ENCODE data around the gene AAMDC. TPM values are rescaled to one million over a fixed set of nuclear protein-coding genes. Genes with fewer than 3 reads are reported as not detected.
"Not testable (repeated sequence)": the region's sequence is repeated elsewhere in the genome, so short reads cannot be mapped to it uniquely, and the experiment has no call there.

AAMDC gene
- total RNA-seq, 1 experiment from 2014 or later = 22.8 TPM

DNA sequence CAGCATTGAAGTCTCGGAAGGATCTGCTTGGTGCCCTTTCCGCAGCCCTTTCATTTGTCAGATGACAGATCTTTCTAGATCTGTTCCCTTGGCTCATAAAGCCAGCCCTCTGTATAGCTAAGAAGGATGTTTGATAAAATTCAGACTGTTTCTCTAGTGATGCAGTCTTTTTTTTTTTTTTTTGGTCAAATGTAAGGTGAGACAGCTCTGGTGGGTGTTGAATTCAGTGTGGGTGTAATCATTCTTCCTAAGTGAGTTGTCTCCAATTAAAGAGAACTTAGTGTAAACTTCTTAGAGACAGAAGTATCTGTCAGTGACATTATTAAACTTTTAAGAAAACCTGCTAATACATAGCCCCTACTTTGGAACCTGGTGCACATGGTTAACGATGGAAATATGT lies 53.3 kb downstream of the AAMDC start (continued):
- TF ChIP-seq, protein P1, sequence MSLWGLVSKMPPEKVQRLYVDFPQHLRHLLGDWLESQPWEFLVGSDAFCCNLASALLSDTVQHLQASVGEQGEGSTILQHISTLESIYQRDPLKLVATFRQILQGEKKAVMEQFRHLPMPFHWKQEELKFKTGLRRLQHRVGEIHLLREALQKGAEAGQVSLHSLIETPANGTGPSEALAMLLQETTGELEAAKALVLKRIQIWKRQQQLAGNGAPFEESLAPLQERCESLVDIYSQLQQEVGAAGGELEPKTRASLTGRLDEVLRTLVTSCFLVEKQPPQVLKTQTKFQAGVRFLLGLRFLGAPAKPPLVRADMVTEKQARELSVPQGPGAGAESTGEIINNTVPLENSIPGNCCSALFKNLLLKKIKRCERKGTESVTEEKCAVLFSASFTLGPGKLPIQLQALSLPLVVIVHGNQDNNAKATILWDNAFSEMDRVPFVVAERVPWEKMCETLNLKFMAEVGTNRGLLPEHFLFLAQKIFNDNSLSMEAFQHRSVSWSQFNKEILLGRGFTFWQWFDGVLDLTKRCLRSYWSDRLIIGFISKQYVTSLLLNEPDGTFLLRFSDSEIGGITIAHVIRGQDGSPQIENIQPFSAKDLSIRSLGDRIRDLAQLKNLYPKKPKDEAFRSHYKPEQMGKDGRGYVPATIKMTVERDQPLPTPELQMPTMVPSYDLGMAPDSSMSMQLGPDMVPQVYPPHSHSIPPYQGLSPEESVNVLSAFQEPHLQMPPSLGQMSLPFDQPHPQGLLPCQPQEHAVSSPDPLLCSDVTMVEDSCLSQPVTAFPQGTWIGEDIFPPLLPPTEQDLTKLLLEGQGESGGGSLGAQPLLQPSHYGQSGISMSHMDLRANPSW (CRISPR knock-in tag; conservative IDR thresholded peaks at IDR 0.05; ENCODE audit: low read depth) = no peak

DNA sequence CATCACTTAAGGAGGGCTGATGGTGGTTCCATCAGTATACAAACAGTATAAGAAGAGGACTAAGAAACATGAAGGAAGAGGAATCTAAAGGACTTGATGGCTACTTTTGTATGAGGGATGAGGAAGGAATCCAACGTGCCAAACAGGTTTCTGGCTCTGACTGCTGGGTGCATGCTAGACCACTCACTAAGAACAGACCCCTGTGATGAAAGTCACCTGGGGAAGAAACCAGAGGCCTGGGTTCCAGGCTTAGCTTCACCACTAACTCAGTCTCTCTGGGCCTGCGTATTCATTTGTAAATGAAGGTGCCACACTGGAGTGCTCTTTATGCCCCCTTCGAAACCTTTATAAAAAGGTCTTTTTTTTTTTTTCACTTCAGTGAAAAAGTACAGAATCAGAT lies 55.1 kb downstream of the AAMDC start:
- ChIA-PET POLR2A (interaction anchor here (1.0 kb wide), 1 partner anchor 28 kb away, joined by 5 read pairs; no protein-coding TSS in a partner anchor), CTCF (interaction anchor here (0.7 kb wide), 2 partner anchors 13 to 31 kb away, joined by 3 read pairs; no protein-coding TSS in a partner anchor)
- peak overlapping the region; percentile 63 for H3K27ac Mint-ChIP-seq
- peaks cover 11% of the 10 kb centered on the region for H3K36me3 Mint-ChIP-seq
- ATAC-seq (peak; percentile 87), DNase-seq (ENCODE audit: low spot score) (no peak)
- H3K9me3 Mint-ChIP-seq = no peaks in the 10 kb centered on the region
- no peak overlapping the region for H3K4me3 Mint-ChIP-seq
- H3K27me3 Mint-ChIP-seq (ENCODE audit: low read depth) = no peaks in the 10 kb centered on the region
- TF ChIP-seq KAT7 (CRISPR knock-in tag; IDR thresholded peaks at IDR 0.05; ENCODE audit: borderline replicate concordance) (no peak), OVOL2 (CRISPR knock-in tag; IDR thresholded peaks at IDR 0.05; ENCODE audit: borderline replicate concordance) (no peak), HMGA2 (CRISPR knock-in tag; IDR thresholded peaks at IDR 0.05) (no peak), ZNF671 (CRISPR knock-in tag; IDR thresholded peaks at IDR 0.05) (no peak), NR3C1 (CRISPR knock-in tag; conservative IDR thresholded peaks at IDR 0.05; ENCODE audit: low read depth) (no peak), SP1 (CRISPR knock-in tag; conservative IDR thresholded peaks at IDR 0.05) (no peak)
- TF ChIP-seq, protein P2, sequence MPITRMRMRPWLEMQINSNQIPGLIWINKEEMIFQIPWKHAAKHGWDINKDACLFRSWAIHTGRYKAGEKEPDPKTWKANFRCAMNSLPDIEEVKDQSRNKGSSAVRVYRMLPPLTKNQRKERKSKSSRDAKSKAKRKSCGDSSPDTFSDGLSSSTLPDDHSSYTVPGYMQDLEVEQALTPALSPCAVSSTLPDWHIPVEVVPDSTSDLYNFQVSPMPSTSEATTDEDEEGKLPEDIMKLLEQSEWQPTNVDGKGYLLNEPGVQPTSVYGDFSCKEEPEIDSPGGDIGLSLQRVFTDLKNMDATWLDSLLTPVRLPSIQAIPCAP (CRISPR knock-in tag; IDR thresholded peaks at IDR 0.05) = no peak
- TF ChIP-seq, protein P3, sequence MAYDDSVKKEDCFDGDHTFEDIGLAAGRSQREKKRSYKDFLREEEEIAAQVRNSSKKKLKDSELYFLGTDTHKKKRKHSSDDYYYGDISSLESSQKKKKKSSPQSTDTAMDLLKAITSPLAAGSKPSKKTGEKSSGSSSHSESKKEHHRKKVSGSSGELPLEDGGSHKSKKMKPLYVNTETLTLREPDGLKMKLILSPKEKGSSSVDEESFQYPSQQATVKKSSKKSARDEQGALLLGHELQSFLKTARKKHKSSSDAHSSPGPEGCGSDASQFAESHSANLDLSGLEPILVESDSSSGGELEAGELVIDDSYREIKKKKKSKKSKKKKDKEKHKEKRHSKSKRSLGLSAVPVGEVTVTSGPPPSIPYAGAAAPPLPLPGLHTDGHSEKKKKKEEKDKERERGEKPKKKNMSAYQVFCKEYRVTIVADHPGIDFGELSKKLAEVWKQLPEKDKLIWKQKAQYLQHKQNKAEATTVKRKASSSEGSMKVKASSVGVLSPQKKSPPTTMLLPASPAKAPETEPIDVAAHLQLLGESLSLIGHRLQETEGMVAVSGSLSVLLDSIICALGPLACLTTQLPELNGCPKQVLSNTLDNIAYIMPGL (CRISPR knock-in tag; IDR thresholded peaks at IDR 0.05) = no peak
- H3K4me1 Mint-ChIP-seq = peaks cover 11% of the 10 kb centered on the region

- CTCF ChIA-PET = interaction anchor here (0.6 kb wide), 1 partner anchor 35 kb away, joined by 3 read pairs; no protein-coding TSS in a partner anchor
- DNase-seq (ENCODE audit: low spot score); H3K4me3 Mint-ChIP-seq; ATAC-seq; H3K27me3 Mint-ChIP-seq (ENCODE audit: low read depth); POLR2A ChIA-PET; H3K36me3 Mint-ChIP-seq; H3K9me3 Mint-ChIP-seq; H3K27ac Mint-ChIP-seq: not testable (repeated sequence)
- H3K4me1 Mint-ChIP-seq = peaks cover 11% of the 10 kb centered on the region
Observed at GRCh38 chr11:77878247-77878646, 57.3 kb downstream of the AAMDC start.

DNA sequence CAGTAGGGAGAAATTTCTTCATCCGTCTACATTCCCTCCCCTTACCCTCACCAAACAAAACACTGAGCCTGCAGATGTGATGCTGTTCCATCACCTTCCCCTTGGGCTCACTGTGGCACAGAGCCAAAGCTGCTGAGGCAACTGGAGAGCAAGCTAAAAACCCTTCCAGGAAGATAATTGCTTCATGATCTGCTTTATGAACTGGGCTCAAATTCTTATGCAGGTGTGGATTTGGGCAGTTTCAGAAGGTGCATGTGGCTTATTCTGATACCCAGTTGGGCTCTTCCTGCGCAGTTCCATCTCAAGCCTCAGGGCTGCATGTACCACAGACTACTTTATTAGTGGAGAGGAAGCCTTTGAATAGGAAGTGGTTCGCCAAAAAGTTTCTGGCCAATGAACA lies 58.3 kb downstream of the AAMDC start:
- CTCF ChIA-PET = no interaction called here
- DNase-seq (ENCODE audit: low spot score) = no peak
- Mint-ChIP-seq H3K9me3 (no peaks in the 10 kb centered on the region), H3K4me1 (peaks cover 11% of the 10 kb centered on the region), H3K36me3 (peaks cover 8% of the 10 kb centered on the region; the same call in 1 of the 2 replicates), H3K27me3 (ENCODE audit: low read depth) (no peaks in the 10 kb centered on the region), H3K4me3 (no peak overlapping the region), H3K27ac (no peak overlapping the region)
- POLR2A ChIA-PET = no interaction called here
- ATAC-seq = no peak
- TF ChIP-seq EMX1 (CRISPR knock-in tag; IDR thresholded peaks at IDR 0.05) = no peak

- no peak overlapping the region for H3K27ac Mint-ChIP-seq
- CTCF ChIA-PET = no interaction called here
- no peak for DNase-seq (ENCODE audit: low spot score)
- TF ChIP-seq, protein P4, sequence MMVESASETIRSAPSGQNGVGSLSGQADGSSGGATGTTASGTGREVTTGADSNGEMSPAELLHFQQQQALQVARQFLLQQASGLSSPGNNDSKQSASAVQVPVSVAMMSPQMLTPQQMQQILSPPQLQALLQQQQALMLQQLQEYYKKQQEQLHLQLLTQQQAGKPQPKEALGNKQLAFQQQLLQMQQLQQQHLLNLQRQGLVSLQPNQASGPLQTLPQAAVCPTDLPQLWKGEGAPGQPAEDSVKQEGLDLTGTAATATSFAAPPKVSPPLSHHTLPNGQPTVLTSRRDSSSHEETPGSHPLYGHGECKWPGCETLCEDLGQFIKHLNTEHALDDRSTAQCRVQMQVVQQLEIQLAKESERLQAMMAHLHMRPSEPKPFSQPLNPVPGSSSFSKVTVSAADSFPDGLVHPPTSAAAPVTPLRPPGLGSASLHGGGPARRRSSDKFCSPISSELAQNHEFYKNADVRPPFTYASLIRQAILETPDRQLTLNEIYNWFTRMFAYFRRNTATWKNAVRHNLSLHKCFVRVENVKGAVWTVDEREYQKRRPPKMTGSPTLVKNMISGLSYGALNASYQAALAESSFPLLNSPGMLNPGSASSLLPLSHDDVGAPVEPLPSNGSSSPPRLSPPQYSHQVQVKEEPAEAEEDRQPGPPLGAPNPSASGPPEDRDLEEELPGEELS (CRISPR knock-in tag; IDR thresholded peaks at IDR 0.05) = no peak
- no peak for TF ChIP-seq ARID4B (CRISPR knock-in tag; IDR thresholded peaks at IDR 0.05; ENCODE audit: borderline replicate concordance)
Observed at GRCh38 chr11:77882396-77882795, 61.5 kb downstream of the AAMDC start.

More at GRCh38 chr11:77882396-77882795, 61.5 kb downstream of the AAMDC start:
- POLR2A ChIA-PET = interaction anchor here (0.5 to 0.6 kb wide), 2 partner anchors 24 to 581 kb away, joined by 3 to 5 read pairs; no protein-coding TSS in a partner anchor
- H3K4me3 Mint-ChIP-seq = no peak overlapping the region
- no peaks in the 10 kb centered on the region for H3K27me3 Mint-ChIP-seq (ENCODE audit: low read depth)
- H3K9me3 Mint-ChIP-seq = no peaks in the 10 kb centered on the region
- H3K4me1 Mint-ChIP-seq = no peaks in the 10 kb centered on the region
- peaks cover 18% of the 10 kb centered on the region for H3K36me3 Mint-ChIP-seq
- no peak for ATAC-seq

All from WTC11 (cell line).